Panc1 (cell line): ENCODE data around the gene WASL.

Experiments used
- POLR2AphosphoS5 ChIP-seq: IDR thresholded peaks from 2 replicates; pipeline ENCODE4 v1.6.1; 2012; ENCODE audit warnings: mild to moderate bottlenecking, low read depth, low read length, moderate library complexity
- SIN3A ChIP-seq: IDR thresholded peaks from 2 replicates; pipeline ENCODE4 v1.6.1; 2012; ENCODE audit warnings: low read depth, mild to moderate bottlenecking, low read length, moderate library complexity, borderline replicate concordance; ENCODE audit not compliant: insufficient read depth
- TCF7L2 ChIP-seq: IDR thresholded peaks from 2 replicates; pipeline ENCODE4 v1.6.1; 2011; ENCODE audit warnings: mild to moderate bottlenecking, low read depth, low read length, inconsistent platforms
- TF ChIP-seq, protein P1 (sequence below): fragments of 450-650 bp; IDR thresholded peaks from 2 replicates; pipeline ENCODE4 v1.5.1; 2017; ENCODE audit warnings: mild to moderate bottlenecking
- TF ChIP-seq, protein P2 (sequence below), 2 experiments: IDR thresholded peaks; 2 replicates each; pipeline ENCODE4 v1.6.1; 2011 to 2012; ENCODE audit warnings: low read depth in 2 of 2, control low read depth in 1 of 2, low read length in 1 of 2, mild to moderate bottlenecking in 1 of 2, moderate library complexity in 1 of 2; ENCODE audit not compliant: insufficient read depth in 1 of 2

- TF ChIP-seq, protein P1, sequence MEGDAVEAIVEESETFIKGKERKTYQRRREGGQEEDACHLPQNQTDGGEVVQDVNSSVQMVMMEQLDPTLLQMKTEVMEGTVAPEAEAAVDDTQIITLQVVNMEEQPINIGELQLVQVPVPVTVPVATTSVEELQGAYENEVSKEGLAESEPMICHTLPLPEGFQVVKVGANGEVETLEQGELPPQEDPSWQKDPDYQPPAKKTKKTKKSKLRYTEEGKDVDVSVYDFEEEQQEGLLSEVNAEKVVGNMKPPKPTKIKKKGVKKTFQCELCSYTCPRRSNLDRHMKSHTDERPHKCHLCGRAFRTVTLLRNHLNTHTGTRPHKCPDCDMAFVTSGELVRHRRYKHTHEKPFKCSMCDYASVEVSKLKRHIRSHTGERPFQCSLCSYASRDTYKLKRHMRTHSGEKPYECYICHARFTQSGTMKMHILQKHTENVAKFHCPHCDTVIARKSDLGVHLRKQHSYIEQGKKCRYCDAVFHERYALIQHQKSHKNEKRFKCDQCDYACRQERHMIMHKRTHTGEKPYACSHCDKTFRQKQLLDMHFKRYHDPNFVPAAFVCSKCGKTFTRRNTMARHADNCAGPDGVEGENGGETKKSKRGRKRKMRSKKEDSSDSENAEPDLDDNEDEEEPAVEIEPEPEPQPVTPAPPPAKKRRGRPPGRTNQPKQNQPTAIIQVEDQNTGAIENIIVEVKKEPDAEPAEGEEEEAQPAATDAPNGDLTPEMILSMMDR, result no peak
- TF ChIP-seq POLR2AphosphoS5, result no peak
- no peak for TF ChIP-seq TCF7L2
- TF ChIP-seq, protein P2, sequence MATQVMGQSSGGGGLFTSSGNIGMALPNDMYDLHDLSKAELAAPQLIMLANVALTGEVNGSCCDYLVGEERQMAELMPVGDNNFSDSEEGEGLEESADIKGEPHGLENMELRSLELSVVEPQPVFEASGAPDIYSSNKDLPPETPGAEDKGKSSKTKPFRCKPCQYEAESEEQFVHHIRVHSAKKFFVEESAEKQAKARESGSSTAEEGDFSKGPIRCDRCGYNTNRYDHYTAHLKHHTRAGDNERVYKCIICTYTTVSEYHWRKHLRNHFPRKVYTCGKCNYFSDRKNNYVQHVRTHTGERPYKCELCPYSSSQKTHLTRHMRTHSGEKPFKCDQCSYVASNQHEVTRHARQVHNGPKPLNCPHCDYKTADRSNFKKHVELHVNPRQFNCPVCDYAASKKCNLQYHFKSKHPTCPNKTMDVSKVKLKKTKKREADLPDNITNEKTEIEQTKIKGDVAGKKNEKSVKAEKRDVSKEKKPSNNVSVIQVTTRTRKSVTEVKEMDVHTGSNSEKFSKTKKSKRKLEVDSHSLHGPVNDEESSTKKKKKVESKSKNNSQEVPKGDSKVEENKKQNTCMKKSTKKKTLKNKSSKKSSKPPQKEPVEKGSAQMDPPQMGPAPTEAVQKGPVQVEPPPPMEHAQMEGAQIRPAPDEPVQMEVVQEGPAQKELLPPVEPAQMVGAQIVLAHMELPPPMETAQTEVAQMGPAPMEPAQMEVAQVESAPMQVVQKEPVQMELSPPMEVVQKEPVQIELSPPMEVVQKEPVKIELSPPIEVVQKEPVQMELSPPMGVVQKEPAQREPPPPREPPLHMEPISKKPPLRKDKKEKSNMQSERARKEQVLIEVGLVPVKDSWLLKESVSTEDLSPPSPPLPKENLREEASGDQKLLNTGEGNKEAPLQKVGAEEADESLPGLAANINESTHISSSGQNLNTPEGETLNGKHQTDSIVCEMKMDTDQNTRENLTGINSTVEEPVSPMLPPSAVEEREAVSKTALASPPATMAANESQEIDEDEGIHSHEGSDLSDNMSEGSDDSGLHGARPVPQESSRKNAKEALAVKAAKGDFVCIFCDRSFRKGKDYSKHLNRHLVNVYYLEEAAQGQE (IDR thresholded peaks at IDR 0.05; ENCODE audit: insufficient read depth in 1 of 2, low read depth in 2 of 2, low read length in 1 of 2), result no peak
- TF ChIP-seq SIN3A, result no peak
These were observed 83.6 kb downstream of the WASL start for GRCh38 chr7:123665157-123665556.
